ENCODE results near the gene ANTXR1.

- TF ChIP-seq CTCF (conservative IDR thresholded peaks at IDR 0.05): no peak
- TF ChIP-seq EZH2 (IDR thresholded peaks at IDR 0.05; ENCODE audit: low read depth): no peak
Observed at GRCh38 chr2:69196327-69197117, 183.5 kb downstream of the ANTXR1 start.
